Calu3 (cell line): ENCODE results near the gene PNPT1. TPM values are rescaled to one million over a fixed set of nuclear protein-coding genes. Genes with fewer than 3 reads are reported as not detected.
"Not testable (repeated sequence)": the region's sequence is repeated elsewhere in the genome, so short reads cannot be mapped to it uniquely, and the experiment has no call there.

Source experiments
- BruUV-seq: library from RNA; stranded (reverse); fragments of 400-500 nt; replicated peaks from 2 replicates; lab custom pipeline; 2021; lab: Mats Ljungman, UMichigan
- CTCF ChIA-PET: fragments of 300-600 bp; sonication (Branson Sonifier 250); formaldehyde crosslinking; loops from one replicate; lab custom pipeline; 2022; ENCODE audit warnings: antibody characterized with exemption; lab: Charles Lee
- DNase-seq: peaks from one replicate; pipeline ENCODE4 v3.0.0; 2022
- H3K27ac Mint-ChIP-seq: one replicate; pipeline ENCODE4 v1.8.0; 2022; ENCODE audit warnings: mixed read lengths; ENCODE audit not compliant: unreplicated experiment
- H3K27me3 Mint-ChIP-seq: one replicate; pipeline ENCODE4 v1.8.0; 2022; ENCODE audit warnings: mixed read lengths; ENCODE audit not compliant: unreplicated experiment
- H3K36me3 Mint-ChIP-seq: one replicate; pipeline ENCODE4 v1.8.0; 2022; ENCODE audit warnings: mild to moderate bottlenecking, moderate library complexity, mixed read lengths; ENCODE audit not compliant: insufficient read depth, unreplicated experiment
- H3K4me1 Mint-ChIP-seq: one replicate; pipeline ENCODE4 v1.8.0; 2022; ENCODE audit warnings: mild to moderate bottlenecking, low read depth, mixed read lengths; ENCODE audit not compliant: unreplicated experiment
- H3K4me3 Mint-ChIP-seq: one replicate; pipeline ENCODE4 v1.8.0; 2022; ENCODE audit warnings: mild to moderate bottlenecking, low read depth, moderate library complexity, mixed read lengths; ENCODE audit not compliant: unreplicated experiment
- H3K9me3 Mint-ChIP-seq: one replicate; pipeline ENCODE4 v1.8.0; 2022; ENCODE audit warnings: low read depth, mixed read lengths; ENCODE audit not compliant: unreplicated experiment
- intact Hi-C: fragments of 100-400 bp; cut with micrococcal nuclease; formaldehyde crosslinking; loops from one replicate; pipeline ENCODE4 v1.10.0; 2022; ENCODE audit not compliant: unreplicated experiment
- total RNA-seq: library from RNA; stranded (reverse); gene quantifications from 2 replicates; pipeline ENCODE4 v1.2.3, GENCODE V29; 2022
- TF ChIP-seq, protein P1 (sequence below): fragments of 200-600 bp; IDR thresholded peaks from one replicate; pipeline ENCODE4 v1.8.0; 2022; ENCODE audit warnings: antibody characterized with exemption; ENCODE audit not compliant: unreplicated experiment

Gene PNPT1
- total RNA-seq, 1 experiment from 2014 or later, result 58.5 TPM

DNA sequence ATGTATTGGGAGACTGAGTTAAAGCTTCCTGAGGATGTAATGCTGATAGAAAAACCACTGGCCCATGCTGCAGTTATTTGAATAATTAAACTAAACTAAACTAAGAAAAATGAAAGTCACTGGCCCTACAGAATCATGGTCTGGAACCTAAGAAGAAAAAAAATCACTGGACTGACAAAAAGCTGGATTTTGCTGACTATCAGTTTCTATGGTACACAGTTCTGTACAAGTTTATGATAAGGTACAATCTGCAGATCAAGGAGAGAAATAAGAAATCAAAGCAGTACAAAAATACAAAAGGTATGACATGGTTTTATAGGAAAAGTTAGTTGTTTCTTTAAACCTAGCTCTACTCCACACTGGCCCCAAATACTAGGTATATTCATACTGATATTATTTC is 91.8 kb downstream of the PNPT1 start:
- no peak for DNase-seq
- intact Hi-C loops, result no loop called here
- Mint-ChIP-seq H3K4me1 (no peaks in the 10 kb centered on the region), H3K4me3 (no peak overlapping the region), H3K27me3 (no peaks in the 10 kb centered on the region), H3K36me3 (peaks cover 26% of the 10 kb centered on the region), H3K27ac (no peak overlapping the region), H3K9me3 (no peaks in the 10 kb centered on the region)
- no TSS peak for BruUV-seq
- TF ChIP-seq, protein P1, sequence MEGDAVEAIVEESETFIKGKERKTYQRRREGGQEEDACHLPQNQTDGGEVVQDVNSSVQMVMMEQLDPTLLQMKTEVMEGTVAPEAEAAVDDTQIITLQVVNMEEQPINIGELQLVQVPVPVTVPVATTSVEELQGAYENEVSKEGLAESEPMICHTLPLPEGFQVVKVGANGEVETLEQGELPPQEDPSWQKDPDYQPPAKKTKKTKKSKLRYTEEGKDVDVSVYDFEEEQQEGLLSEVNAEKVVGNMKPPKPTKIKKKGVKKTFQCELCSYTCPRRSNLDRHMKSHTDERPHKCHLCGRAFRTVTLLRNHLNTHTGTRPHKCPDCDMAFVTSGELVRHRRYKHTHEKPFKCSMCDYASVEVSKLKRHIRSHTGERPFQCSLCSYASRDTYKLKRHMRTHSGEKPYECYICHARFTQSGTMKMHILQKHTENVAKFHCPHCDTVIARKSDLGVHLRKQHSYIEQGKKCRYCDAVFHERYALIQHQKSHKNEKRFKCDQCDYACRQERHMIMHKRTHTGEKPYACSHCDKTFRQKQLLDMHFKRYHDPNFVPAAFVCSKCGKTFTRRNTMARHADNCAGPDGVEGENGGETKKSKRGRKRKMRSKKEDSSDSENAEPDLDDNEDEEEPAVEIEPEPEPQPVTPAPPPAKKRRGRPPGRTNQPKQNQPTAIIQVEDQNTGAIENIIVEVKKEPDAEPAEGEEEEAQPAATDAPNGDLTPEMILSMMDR, result no peak
- CTCF ChIA-PET, result no interaction called here

DNA sequence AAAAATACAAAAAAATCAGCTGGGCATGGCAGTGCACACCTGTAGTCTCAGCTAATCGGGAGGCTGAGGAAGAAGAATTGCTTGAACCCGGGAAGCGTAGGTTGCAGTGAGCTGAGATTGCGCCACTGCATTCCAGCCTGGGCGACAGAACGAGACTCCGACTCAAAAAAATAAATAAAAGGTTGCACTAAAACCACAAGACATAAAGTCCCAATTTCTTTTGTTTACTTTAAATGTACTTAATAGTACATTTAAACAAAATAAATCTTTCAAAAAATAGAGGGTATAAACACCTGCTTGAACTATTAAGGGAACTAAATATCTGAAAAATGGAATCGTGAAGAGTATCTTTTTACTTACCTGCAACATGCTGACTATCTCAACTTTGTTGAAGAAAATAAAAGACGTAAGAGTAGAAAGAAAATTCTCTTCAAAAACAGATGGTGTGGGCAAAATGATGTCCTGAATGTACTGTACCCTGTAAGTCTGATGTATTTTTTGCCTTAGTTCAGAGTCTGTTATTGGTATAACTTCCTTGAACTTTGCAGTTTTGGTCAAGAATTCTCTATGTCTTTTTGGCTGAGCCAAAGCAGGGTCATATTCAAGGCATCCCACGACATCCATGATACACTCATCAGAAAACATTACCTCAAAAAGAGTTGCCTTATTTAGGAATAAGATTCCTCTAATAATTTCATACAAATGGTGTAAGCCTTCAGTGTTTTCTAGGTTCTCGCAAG is 95.4 kb downstream of the PNPT1 start:
- Mint-ChIP-seq H3K4me3 (no peak overlapping the region), H3K9me3 (no peaks in the 10 kb centered on the region), H3K27ac (no peak overlapping the region), H3K4me1 (no peaks in the 10 kb centered on the region), H3K36me3 (peaks cover 27% of the 10 kb centered on the region), H3K27me3 (no peaks in the 10 kb centered on the region)
- intact Hi-C loops, result no loop called here
- CTCF ChIA-PET, result no interaction called here
- no TSS peak for BruUV-seq
- TF ChIP-seq, protein P1, result no peak
- DNase-seq, result no peak

DNA sequence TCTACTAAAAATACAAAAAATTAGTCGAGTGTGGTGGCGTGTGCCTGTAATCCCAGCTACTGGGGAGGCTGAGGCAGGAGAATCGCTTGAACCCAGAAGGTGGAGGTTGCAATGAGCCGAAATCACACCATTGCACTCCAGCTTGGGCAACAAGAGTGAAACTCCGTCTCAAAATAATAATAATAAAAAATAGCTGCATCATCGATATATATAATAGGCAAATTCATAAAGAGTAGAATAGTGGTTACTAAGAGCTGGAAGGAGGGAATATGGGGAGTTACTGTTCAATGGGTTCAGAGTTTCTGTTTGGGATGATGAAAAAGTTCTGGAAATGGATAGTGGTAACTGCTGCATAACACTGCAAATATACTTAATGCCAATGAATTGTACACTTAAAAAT is 96.8 kb downstream of the PNPT1 start:
- H3K27ac Mint-ChIP-seq, H3K27me3 Mint-ChIP-seq, BruUV-seq, DNase-seq, intact Hi-C loops, H3K4me1 Mint-ChIP-seq, H3K4me3 Mint-ChIP-seq, H3K9me3 Mint-ChIP-seq: not testable (repeated sequence)
- H3K36me3 Mint-ChIP-seq, result peaks cover 23% of the 10 kb centered on the region
- CTCF ChIA-PET, result interaction anchor here (0.5 kb wide), 1 partner anchor 9 kb away, joined by 3 read pairs; no protein-coding TSS in a partner anchor

DNA sequence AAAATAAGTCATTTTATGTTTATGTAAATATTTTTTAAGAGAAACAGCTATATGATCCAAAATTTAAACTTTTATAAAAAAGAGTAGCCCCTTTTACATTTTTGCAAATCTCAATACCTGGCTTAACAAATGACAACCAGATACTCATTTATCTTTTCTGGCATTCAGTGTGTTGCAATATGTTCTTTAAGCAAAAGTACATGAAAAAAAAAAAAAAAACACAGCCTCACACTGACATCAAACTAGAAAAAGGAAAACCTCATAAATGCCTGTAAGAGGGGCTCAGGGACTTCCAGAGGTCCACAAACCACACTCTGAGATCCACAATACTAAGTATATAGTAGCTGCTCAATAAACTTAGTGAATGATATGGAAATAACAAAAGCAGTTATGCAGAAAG is 98.1 kb downstream of the PNPT1 start:
- no peaks in the 10 kb centered on the region for H3K9me3 Mint-ChIP-seq
- TF ChIP-seq, protein P1, result no peak
- no peaks in the 10 kb centered on the region for H3K4me1 Mint-ChIP-seq
- no peak overlapping the region for H3K4me3 Mint-ChIP-seq
- no TSS peak for BruUV-seq
- H3K36me3 Mint-ChIP-seq, result peaks cover 27% of the 10 kb centered on the region
- intact Hi-C loops, result no loop called here
- no peak for DNase-seq
- H3K27me3 Mint-ChIP-seq, result no peaks in the 10 kb centered on the region
- CTCF ChIA-PET, result interaction anchor here (0.7 kb wide), 2 partner anchors 84 to 106 kb away, joined by 3 to 4 read pairs; no protein-coding TSS in a partner anchor
- no peak overlapping the region for H3K27ac Mint-ChIP-seq

DNA sequence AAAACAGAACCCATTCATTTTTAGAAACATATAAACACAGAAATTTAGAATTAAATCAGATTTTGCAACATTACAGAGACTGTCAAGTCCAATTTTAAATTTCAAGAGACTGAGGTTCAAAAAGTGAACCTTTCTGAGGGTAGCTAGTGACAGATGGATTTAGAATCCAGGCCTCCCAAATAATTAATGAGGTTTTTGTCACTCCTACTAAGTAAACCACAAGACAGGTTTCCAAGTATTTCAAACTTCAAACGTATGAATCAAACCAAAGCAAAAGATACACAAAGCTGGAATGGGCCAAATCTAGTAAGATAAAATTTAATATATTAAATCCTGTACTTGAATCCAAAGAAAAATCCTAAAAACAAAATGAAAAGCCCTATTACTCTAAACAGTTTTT is 101.5 kb downstream of the PNPT1 start:
- Mint-ChIP-seq H3K27ac (no peak overlapping the region), H3K4me3 (no peak overlapping the region)

More for the DNA sequence above, 101.5 kb downstream of the PNPT1 start:
- Mint-ChIP-seq H3K9me3 (no peaks in the 10 kb centered on the region), H3K27me3 (no peaks in the 10 kb centered on the region), H3K36me3 (peaks cover 25% of the 10 kb centered on the region), H3K4me1 (no peaks in the 10 kb centered on the region)
- BruUV-seq, result no TSS peak
- TF ChIP-seq, protein P1, result no peak
- DNase-seq, result no peak
- CTCF ChIA-PET, result no interaction called here
- intact Hi-C loops, result no loop called here
